H9 (cell line): Measurements from ENCODE around the gene DDX47. TPM values are rescaled to one million over a fixed set of nuclear protein-coding genes. Genes with fewer than 3 reads are reported as not detected.

Experiments
- DNase-seq: peaks from one replicate; pipeline ENCODE4 v3.0.0-alpha.2; 2017
- H2AFZ ChIP-seq: one replicate; pipeline ENCODE4 v1.6.1; 2013; ENCODE audit warnings: mild to moderate bottlenecking, low read length, control low read depth, moderate library complexity
- H2AK5ac ChIP-seq: 2 replicates; pipeline ENCODE4 v1.6.1; 2013; ENCODE audit warnings: low read length, control low read depth, mixed read lengths; ENCODE audit not compliant: insufficient read length
- H2BK120ac ChIP-seq: one replicate; pipeline ENCODE4 v1.6.1; 2013; ENCODE audit warnings: low read depth, mild to moderate bottlenecking, low read length, control low read depth, inconsistent platforms; ENCODE audit not compliant: poor library complexity, severe bottlenecking
- H2BK12ac ChIP-seq: 2 replicates; pipeline ENCODE4 v1.6.1; 2013; ENCODE audit warnings: low read length, control low read depth, mixed read lengths, low read depth; ENCODE audit not compliant: insufficient read length
- H2BK15ac ChIP-seq: 2 replicates; pipeline ENCODE4 v1.6.1; 2013; ENCODE audit warnings: low read depth, low read length, control low read depth
- H2BK20ac ChIP-seq: one replicate; pipeline ENCODE4 v1.6.1; 2013; ENCODE audit warnings: low read depth, mild to moderate bottlenecking, low read length, control low read depth, inconsistent platforms; ENCODE audit not compliant: poor library complexity, severe bottlenecking
- H2BK5ac ChIP-seq: 2 replicates; pipeline ENCODE4 v1.6.1; 2013; ENCODE audit warnings: low read length, control low read depth, mixed read lengths; ENCODE audit not compliant: insufficient read length
- H3K14ac ChIP-seq: 2 replicates; pipeline ENCODE4 v1.6.1; 2013; ENCODE audit warnings: low read length, control low read depth; ENCODE audit not compliant: insufficient read depth
- H3K18ac ChIP-seq: 2 replicates; pipeline ENCODE4 v1.6.1; 2013; ENCODE audit warnings: low read depth, mild to moderate bottlenecking, mixed read lengths, low read length, control low read depth; ENCODE audit not compliant: insufficient read length
- H3K23ac ChIP-seq: 2 replicates; pipeline ENCODE4 v1.6.1; 2013; ENCODE audit warnings: low read length, control low read depth, mixed read lengths, low read depth; ENCODE audit not compliant: insufficient read length
- H3K23me2 ChIP-seq: 2 replicates; pipeline ENCODE4 v1.6.1; 2013; ENCODE audit warnings: low read depth, mild to moderate bottlenecking, mixed read lengths, low read length, control low read depth; ENCODE audit not compliant: insufficient read length, poor library complexity, severe bottlenecking
- H3K27ac ChIP-seq: 2 replicates; pipeline ENCODE4 v1.5.1; 2013; ENCODE audit warnings: low read length, control low read depth, mixed read lengths, low read depth; ENCODE audit not compliant: insufficient read length
- H3K27me3 ChIP-seq: 2 replicates; pipeline ENCODE4 v1.6.1; 2013; ENCODE audit warnings: low read length, control low read depth, inconsistent platforms; ENCODE audit not compliant: insufficient read depth
- H3K4ac ChIP-seq: 2 replicates; pipeline ENCODE4 v1.6.1; 2013; ENCODE audit warnings: low read depth, mild to moderate bottlenecking, control low read depth, inconsistent platforms, low read length, moderate library complexity
- H3K4me1 ChIP-seq: 2 replicates; pipeline ENCODE4 v1.6.1; 2013; ENCODE audit warnings: low read length, control low read depth, inconsistent platforms; ENCODE audit not compliant: insufficient read depth
- H3K4me2 ChIP-seq: 2 replicates; pipeline ENCODE4 v1.6.1; 2013; ENCODE audit warnings: low read length, control low read depth, mixed read lengths; ENCODE audit not compliant: insufficient read length, insufficient read depth
- H3K56ac ChIP-seq: 2 replicates; pipeline ENCODE4 v1.6.1; 2013; ENCODE audit warnings: low read depth, mild to moderate bottlenecking, mixed read lengths, low read length, control low read depth; ENCODE audit not compliant: insufficient read length
- H3K79me1 ChIP-seq: 2 replicates; pipeline ENCODE4 v1.6.1; 2013; ENCODE audit warnings: low read depth, mild to moderate bottlenecking, moderate library complexity, low read length, control low read depth, inconsistent platforms; ENCODE audit not compliant: insufficient read depth, poor library complexity, severe bottlenecking
- H3K79me2 ChIP-seq: 2 replicates; pipeline ENCODE4 v1.6.1; 2013; ENCODE audit warnings: low read length, control low read depth, inconsistent platforms; ENCODE audit not compliant: insufficient read depth
- H3K9ac ChIP-seq: 2 replicates; pipeline ENCODE4 v1.6.1; 2013; ENCODE audit warnings: low read length, control low read depth, mixed read lengths; ENCODE audit not compliant: insufficient read length; ENCODE audit errors: extremely low read depth
- H3K9me3 ChIP-seq: one replicate; pipeline ENCODE4 v1.6.1; 2013; ENCODE audit warnings: low read depth, low read length, inconsistent platforms; ENCODE audit not compliant: control insufficient read depth
- H3T11ph ChIP-seq: one replicate; pipeline ENCODE4 v1.6.1; 2013; ENCODE audit warnings: mild to moderate bottlenecking, low read length, control low read depth, inconsistent platforms
- H4K20me1 ChIP-seq: one replicate; pipeline ENCODE4 v1.6.1; 2013; ENCODE audit not compliant: control insufficient read depth, insufficient read length, insufficient read depth
- H4K5ac ChIP-seq: 2 replicates; pipeline ENCODE4 v1.6.1; 2013; ENCODE audit warnings: low read depth, mild to moderate bottlenecking, mixed read lengths, low read length, control low read depth; ENCODE audit not compliant: insufficient read length
- H4K8ac ChIP-seq: replicated peaks from 2 replicates; pipeline ENCODE4 v1.6.1; 2013; ENCODE audit warnings: low read length, control low read depth, mixed read lengths, low read depth; ENCODE audit not compliant: insufficient read length
- H4K91ac ChIP-seq: 2 replicates; pipeline ENCODE4 v1.6.1; 2013; ENCODE audit warnings: low read depth, mild to moderate bottlenecking, moderate library complexity, mixed read lengths, low read length, control low read depth; ENCODE audit not compliant: insufficient read length
- H3K27ac Mint-ChIP-seq, 3 experiments: 2 replicates in 2 of 3; 3 replicates in 1 of 3; pipeline ENCODE4 v1.8.0; 2020 to 2021; ENCODE audit warnings: mixed read lengths in 3 of 3, mild to moderate bottlenecking in 1 of 3, moderate library complexity in 1 of 3
- H3K27me3 Mint-ChIP-seq: 2 replicates; pipeline ENCODE4 v1.8.0; 2021; ENCODE audit warnings: low read depth, mild to moderate bottlenecking, moderate library complexity, mixed read lengths
- H3K36me3 Mint-ChIP-seq, 3 experiments: 2 replicates in 2 of 3; 3 replicates in 1 of 3; pipeline ENCODE4 v1.8.0; 2020 to 2021; ENCODE audit warnings: low read depth in 3 of 3, mixed read lengths in 3 of 3; ENCODE audit not compliant: insufficient read depth in 1 of 3
- H3K4me1 Mint-ChIP-seq, 2 experiments: 2 replicates each; pipeline ENCODE4 v1.8.0; 2020; ENCODE audit warnings: mixed read lengths in 2 of 2
- H3K4me3 Mint-ChIP-seq, 2 experiments: 2 replicates in 1 of 2; 3 replicates in 1 of 2; pipeline ENCODE4 v1.8.0; 2020 to 2021; ENCODE audit warnings: mild to moderate bottlenecking in 2 of 2, mixed read lengths in 2 of 2, moderate library complexity in 1 of 2
- H3K9me3 Mint-ChIP-seq, 2 experiments: 2 replicates in 1 of 2; 3 replicates in 1 of 2; pipeline ENCODE4 v1.8.0; 2020; ENCODE audit warnings: mild to moderate bottlenecking in 2 of 2, mixed read lengths in 2 of 2, moderate library complexity in 1 of 2
- WGBS: extraction: QIAGEN DNeasy Blood & Tissue Kit; methylation state at CpG from one replicate; pipeline ENCODE4 v1.1.7; 2013; ENCODE audit warnings: missing lambda C conversion rate, low lambda C conversion rate, mixed read lengths; ENCODE audit not compliant: insufficient read length; ENCODE audit errors: extremely low coverage; 5-methylcytosine and 5-hydroxymethylcytosine counted together
- total RNA-seq: library from RNA; stranded (reverse); gene quantifications from 2 replicates; pipeline ENCODE4 v1.2.1, GENCODE V29; 2021
- TF ChIP-seq, protein P1 (sequence below): fragments of 200-600 bp; sonication (generic); conservative IDR thresholded peaks from 3 replicates; pipeline ENCODE4 v1.8.0; 2021; ENCODE audit warnings: antibody characterized with exemption, mild to moderate bottlenecking

The DDX47 gene
- total RNA-seq, 1 experiment from 2014 or later: 78.2 TPM

- no peak overlapping the region for H2BK20ac ChIP-seq
- no peak overlapping the region for H3K18ac ChIP-seq
- H2BK12ac ChIP-seq: no peak overlapping the region
- H4K91ac ChIP-seq: no peak overlapping the region
- H3K27me3 ChIP-seq: no peaks in the 10 kb centered on the region; the same call in 1 of the 2 replicates
- no peaks in the 10 kb centered on the region for H3K4me1 ChIP-seq
- H2AK5ac ChIP-seq: no peak overlapping the region
- H4K20me1 ChIP-seq: no peaks in the 10 kb centered on the region
- no peak overlapping the region for H4K5ac ChIP-seq
- no peak overlapping the region for H3K4me2 ChIP-seq
- no peaks in the 10 kb centered on the region for H3K23me2 ChIP-seq
- H3K27ac Mint-ChIP-seq: no peak overlapping the region
- H3K9ac ChIP-seq: no peak overlapping the region
- H2AFZ ChIP-seq: no peak overlapping the region
- H3K79me1 ChIP-seq: no peaks in the 10 kb centered on the region
- H3K9me3 ChIP-seq: no peaks in the 10 kb centered on the region
- no peak overlapping the region for H3K27ac ChIP-seq
- no peak overlapping the region for H3K14ac ChIP-seq
- H3K27me3 Mint-ChIP-seq: peaks cover 16% of the 10 kb centered on the region
- TF ChIP-seq, protein P1, sequence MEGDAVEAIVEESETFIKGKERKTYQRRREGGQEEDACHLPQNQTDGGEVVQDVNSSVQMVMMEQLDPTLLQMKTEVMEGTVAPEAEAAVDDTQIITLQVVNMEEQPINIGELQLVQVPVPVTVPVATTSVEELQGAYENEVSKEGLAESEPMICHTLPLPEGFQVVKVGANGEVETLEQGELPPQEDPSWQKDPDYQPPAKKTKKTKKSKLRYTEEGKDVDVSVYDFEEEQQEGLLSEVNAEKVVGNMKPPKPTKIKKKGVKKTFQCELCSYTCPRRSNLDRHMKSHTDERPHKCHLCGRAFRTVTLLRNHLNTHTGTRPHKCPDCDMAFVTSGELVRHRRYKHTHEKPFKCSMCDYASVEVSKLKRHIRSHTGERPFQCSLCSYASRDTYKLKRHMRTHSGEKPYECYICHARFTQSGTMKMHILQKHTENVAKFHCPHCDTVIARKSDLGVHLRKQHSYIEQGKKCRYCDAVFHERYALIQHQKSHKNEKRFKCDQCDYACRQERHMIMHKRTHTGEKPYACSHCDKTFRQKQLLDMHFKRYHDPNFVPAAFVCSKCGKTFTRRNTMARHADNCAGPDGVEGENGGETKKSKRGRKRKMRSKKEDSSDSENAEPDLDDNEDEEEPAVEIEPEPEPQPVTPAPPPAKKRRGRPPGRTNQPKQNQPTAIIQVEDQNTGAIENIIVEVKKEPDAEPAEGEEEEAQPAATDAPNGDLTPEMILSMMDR: no peak
- no peak overlapping the region for H3K23ac ChIP-seq
- no peak overlapping the region for H2BK120ac ChIP-seq
- H2BK5ac ChIP-seq: no peak overlapping the region
- no peak overlapping the region for H3K4ac ChIP-seq
- no peaks in the 10 kb centered on the region for H3K4me1 Mint-ChIP-seq
- H3K4me3 Mint-ChIP-seq: no peak overlapping the region
- H2BK15ac ChIP-seq: no peak overlapping the region
- no peaks in the 10 kb centered on the region; a peak in 1 of 5 replicates for H3K9me3 Mint-ChIP-seq
- no peaks in the 10 kb centered on the region for H3K79me2 ChIP-seq
- no peak overlapping the region for H3K56ac ChIP-seq
- DNase-seq: no peak
- no peak overlapping the region for H3T11ph ChIP-seq
- WGBS: no CpG with 5 or more reads among the region's 2 CpGs
- H3K36me3 Mint-ChIP-seq: no peaks in the 10 kb centered on the region
- no peak overlapping the region for H4K8ac ChIP-seq
Observed at GRCh38 chr12:12779007-12779406, 34.1 kb upstream of the DDX47 start.
